ENCODE data around the gene C4orf50. TPM values are rescaled to one million over a fixed set of nuclear protein-coding genes. Genes with fewer than 3 reads are reported as not detected.

Gene C4orf50
- total and polyA plus RNA-seq, 2 of the 4 experiments (the other 2 are of a cell fraction): not detected

- Histone ChIP-seq H3K4me1 (ENCODE audit: control insufficient read depth, insufficient read depth, low read length) (no peaks in the 10 kb centered on the region), H2AK5ac (ENCODE audit: low read depth, low read length) (no peak overlapping the region), H3K4me2 (ENCODE audit: low read depth, low read length) (no peak overlapping the region), H3K14ac (replicated peaks; ENCODE audit: low read depth, low read length) (no peak overlapping the region), H4K5ac (ENCODE audit: low read depth, low read length) (no peak overlapping the region), H3K23ac (ENCODE audit: low read depth, low read length) (no peak overlapping the region), H3K36me3 (ENCODE audit: control insufficient read depth, insufficient read depth, low read length) (no peaks in the 10 kb centered on the region), H2BK5ac (ENCODE audit: low read depth, low read length, poor library complexity, severe bottlenecking) (no peak overlapping the region), H2AK9ac (replicated peaks; ENCODE audit: low read depth, low read length, poor library complexity) (no peak overlapping the region), H3K4ac (ENCODE audit: low read depth, low read length) (no peak overlapping the region), H2AFZ (replicated peaks; ENCODE audit: low read length, poor library complexity) (no peak overlapping the region), H3K18ac (ENCODE audit: low read depth, low read length) (no peak overlapping the region), H4K8ac (ENCODE audit: low read depth in 2 of 2, low read length in 2 of 2) (no peak overlapping the region), H3K79me1 (ENCODE audit: low read depth in 1 of 2, low read length in 2 of 2) (no peaks in the 10 kb centered on the region), H2BK20ac (ENCODE audit: low read depth, low read length) (no peak overlapping the region), H3K27ac (ENCODE audit: insufficient read depth, low read length) (no peak overlapping the region), H3K9me3 (ENCODE audit: control insufficient read depth, insufficient read depth, low read length) (no peaks in the 10 kb centered on the region), H2BK120ac (ENCODE audit: low read depth, low read length) (no peak overlapping the region), H3K4me3 (ENCODE audit: insufficient read depth, low read depth, low read length) (no peak overlapping the region), H2BK15ac (ENCODE audit: low read depth, low read length) (no peak overlapping the region), H3K27me3 (ENCODE audit: control insufficient read depth, insufficient read depth, low read length) (no peaks in the 10 kb centered on the region), H3K9me1 (ENCODE audit: insufficient read depth, low read length) (no peaks in the 10 kb centered on the region), H3K9ac (ENCODE audit: low read depth, low read length) (no peak overlapping the region), H4K20me1 (ENCODE audit: insufficient read depth, low read length) (no peaks in the 10 kb centered on the region), H4K91ac (ENCODE audit: insufficient read depth, low read depth, low read length) (no peak overlapping the region), H3K56ac (ENCODE audit: extremely low read depth, insufficient read depth, low read length) (no peak overlapping the region)
- CTCF ChIA-PET: no interaction called here
- DNase-seq (no peak), ATAC-seq (ENCODE audit: low read depth) (no peak)
- 49% methylated on average over 5 of the region's 11 CpGs; no CpG with 5 or more reads in 1 of the 2 experiments for WGBS, 2 experiments (ENCODE audit: extremely low coverage in 2 of 2, insufficient read length in 1 of 2)
- POLR2A ChIA-PET (ENCODE audit: unreplicated experiment): no interaction called here
- in situ Hi-C loops (cut with MboI; ENCODE audit: low sequenced_read_pairs) (loop anchor here (25.0 kb wide), 2 partner anchors 105 to 405 kb away; no protein-coding TSS in a partner anchor), intact Hi-C loops (cut with micrococcal nuclease) (no loop called here), dilution Hi-C loops (cut with HindIII; ENCODE audit: low sequenced_read_pairs, unreplicated experiment) (no loop called here)
- no peak for TF ChIP-seq RAD21 (IDR thresholded peaks at IDR 0.05; ENCODE audit: low read length)
- TF ChIP-seq MAFK (IDR thresholded peaks at IDR 0.05; ENCODE audit: low read depth, low read length): no peak
- TF ChIP-seq POLR2A (IDR thresholded peaks at IDR 0.05; ENCODE audit: low read depth, low read length): no peak
- TF ChIP-seq MXI1 (IDR thresholded peaks at IDR 0.05; ENCODE audit: borderline replicate concordance, low read depth, low read length): no peak
- TF ChIP-seq, protein P1, sequence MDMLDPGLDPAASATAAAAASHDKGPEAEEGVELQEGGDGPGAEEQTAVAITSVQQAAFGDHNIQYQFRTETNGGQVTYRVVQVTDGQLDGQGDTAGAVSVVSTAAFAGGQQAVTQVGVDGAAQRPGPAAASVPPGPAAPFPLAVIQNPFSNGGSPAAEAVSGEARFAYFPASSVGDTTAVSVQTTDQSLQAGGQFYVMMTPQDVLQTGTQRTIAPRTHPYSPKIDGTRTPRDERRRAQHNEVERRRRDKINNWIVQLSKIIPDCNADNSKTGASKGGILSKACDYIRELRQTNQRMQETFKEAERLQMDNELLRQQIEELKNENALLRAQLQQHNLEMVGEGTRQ (IDR thresholded peaks at IDR 0.05; ENCODE audit: low read depth, low read length): no peak
- TF ChIP-seq, protein P2, sequence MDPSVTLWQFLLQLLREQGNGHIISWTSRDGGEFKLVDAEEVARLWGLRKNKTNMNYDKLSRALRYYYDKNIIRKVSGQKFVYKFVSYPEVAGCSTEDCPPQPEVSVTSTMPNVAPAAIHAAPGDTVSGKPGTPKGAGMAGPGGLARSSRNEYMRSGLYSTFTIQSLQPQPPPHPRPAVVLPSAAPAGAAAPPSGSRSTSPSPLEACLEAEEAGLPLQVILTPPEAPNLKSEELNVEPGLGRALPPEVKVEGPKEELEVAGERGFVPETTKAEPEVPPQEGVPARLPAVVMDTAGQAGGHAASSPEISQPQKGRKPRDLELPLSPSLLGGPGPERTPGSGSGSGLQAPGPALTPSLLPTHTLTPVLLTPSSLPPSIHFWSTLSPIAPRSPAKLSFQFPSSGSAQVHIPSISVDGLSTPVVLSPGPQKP (IDR thresholded peaks at IDR 0.05; ENCODE audit: borderline replicate concordance, low read depth, low read length): no peak
- TF ChIP-seq RFX5 (IDR thresholded peaks at IDR 0.05; ENCODE audit: low read depth, low read length): no peak
- TF ChIP-seq RCOR1 (IDR thresholded peaks at IDR 0.05; ENCODE audit: insufficient replicate concordance, low read length): no peak
- TF ChIP-seq, protein P3, sequence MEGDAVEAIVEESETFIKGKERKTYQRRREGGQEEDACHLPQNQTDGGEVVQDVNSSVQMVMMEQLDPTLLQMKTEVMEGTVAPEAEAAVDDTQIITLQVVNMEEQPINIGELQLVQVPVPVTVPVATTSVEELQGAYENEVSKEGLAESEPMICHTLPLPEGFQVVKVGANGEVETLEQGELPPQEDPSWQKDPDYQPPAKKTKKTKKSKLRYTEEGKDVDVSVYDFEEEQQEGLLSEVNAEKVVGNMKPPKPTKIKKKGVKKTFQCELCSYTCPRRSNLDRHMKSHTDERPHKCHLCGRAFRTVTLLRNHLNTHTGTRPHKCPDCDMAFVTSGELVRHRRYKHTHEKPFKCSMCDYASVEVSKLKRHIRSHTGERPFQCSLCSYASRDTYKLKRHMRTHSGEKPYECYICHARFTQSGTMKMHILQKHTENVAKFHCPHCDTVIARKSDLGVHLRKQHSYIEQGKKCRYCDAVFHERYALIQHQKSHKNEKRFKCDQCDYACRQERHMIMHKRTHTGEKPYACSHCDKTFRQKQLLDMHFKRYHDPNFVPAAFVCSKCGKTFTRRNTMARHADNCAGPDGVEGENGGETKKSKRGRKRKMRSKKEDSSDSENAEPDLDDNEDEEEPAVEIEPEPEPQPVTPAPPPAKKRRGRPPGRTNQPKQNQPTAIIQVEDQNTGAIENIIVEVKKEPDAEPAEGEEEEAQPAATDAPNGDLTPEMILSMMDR (conservative IDR thresholded peaks at IDR 0.05; ENCODE audit: low read depth, low read length): no peak
- no peak for TF ChIP-seq MAZ (IDR thresholded peaks at IDR 0.05; ENCODE audit: borderline replicate concordance, low read depth, low read length)
- no peak for TF ChIP-seq CHD1 (IDR thresholded peaks at IDR 0.05; ENCODE audit: low read depth, low read length)
- no peak for TF ChIP-seq SMC3 (IDR thresholded peaks at IDR 0.05; ENCODE audit: low read depth, low read length)
- TF ChIP-seq CEBPB (IDR thresholded peaks at IDR 0.05; ENCODE audit: low read depth, low read length): no peak
- BruUV-seq (replicated peaks): no TSS peak
These were observed 14.3 kb upstream of the C4orf50 start for GRCh38 chr4:6032249-6033244.

All from IMR-90 (cell line).